Kidney (tissue), 14 donors: Measurements from ENCODE around the gene MAML2. TPM values are rescaled to one million over a fixed set of nuclear protein-coding genes. Genes with fewer than 3 reads are reported as not detected.

ENCODE experiments used
- DNase-seq, 5 donors: peaks; one replicate each; pipeline ENCODE4 v3.0.0-alpha.2; 2013 to 2020
- FAIRE-seq: peaks from 2 replicates; lab custom pipeline; 2012; peaks lifted over from hg19 to GRCh38; lab: Jason Lieb, UNC
- H3K27ac ChIP-seq, 2 donors: one replicate each; pipeline ENCODE4 v1.7.0; 2013; ENCODE audit warnings: low read depth in 2 of 2, low read length in 2 of 2, inconsistent platforms in 1 of 2
- H3K27me3 ChIP-seq: one replicate; pipeline ENCODE4 v1.7.1; 2013; ENCODE audit warnings: low read length, inconsistent platforms; ENCODE audit not compliant: control insufficient read depth, insufficient read depth
- H3K36me3 ChIP-seq, 3 donors: one replicate each; pipeline versions ENCODE4 v1.7.0 to v1.7.1; 2013; ENCODE audit warnings: low read length in 3 of 3, control low read depth in 1 of 3, inconsistent platforms in 1 of 3; ENCODE audit not compliant: insufficient read depth in 3 of 3, control insufficient read depth in 2 of 3
- H3K4me1 ChIP-seq, 3 donors: one replicate each; pipeline versions ENCODE4 v1.7.0 to v1.7.1; 2013; ENCODE audit warnings: low read length in 3 of 3, inconsistent platforms in 1 of 3, low read depth in 1 of 3; ENCODE audit not compliant: control insufficient read depth in 2 of 3, insufficient read depth in 2 of 3
- H3K4me3 ChIP-seq, 3 donors: one replicate each; pipeline versions ENCODE4 v1.7.0 to v1.8.1; 2013; ENCODE audit warnings: low read length in 3 of 3, control low read depth in 1 of 3, inconsistent platforms in 1 of 3
- H3K9ac ChIP-seq, 3 donors: one replicate each; pipeline versions ENCODE4 v1.7.0 to v1.7.1; 2013; ENCODE audit warnings: low read length in 3 of 3, control low read depth in 1 of 3, inconsistent platforms in 1 of 3
- H3K9me3 ChIP-seq, 3 donors: one replicate each; pipeline versions ENCODE4 v1.7.0 to v1.7.1; 2013; ENCODE audit warnings: low read length in 3 of 3, control low read depth in 1 of 3, inconsistent platforms in 1 of 3; ENCODE audit not compliant: control insufficient read depth in 2 of 3, insufficient read depth in 1 of 3
- intact Hi-C: fragments of 100-400 bp; cut with DNase I; formaldehyde crosslinking; loops from one replicate; pipeline ENCODE4 v1.11.1; 2022
- polyA plus RNA-seq: library from polyadenylated mRNA; stranded (reverse); fragments of 350-450 nt; fragmentation: Illumina TruSeq; extraction: RNeasy Lipid Tissue Mini Kit (QIAGEN cat#74804); gene quantifications from one replicate; pipeline ENCODE4 v1.2.3, GENCODE V29; 2014; ENCODE audit warnings: low read depth, low replicate concordance; ENCODE audit not compliant: insufficient read depth
- total RNA-seq: library from RNA; stranded (reverse); fragmentation: NEBNext Ultra II Directional; extraction: Animal tissue kit (Norgen Biotek cat#: 25700); gene quantifications from one replicate; pipeline ENCODE4 v1.2.1, GENCODE V29; 2021
- TF ChIP-seq, protein P1 (sequence below): IDR thresholded peaks from 3 replicates; pipeline ENCODE4 v1.5.1; 2012; ENCODE audit warnings: mild to moderate bottlenecking, moderate library complexity, borderline replicate concordance; ENCODE audit not compliant: insufficient read depth; ENCODE audit errors: extremely low read depth
- donor health status: control.
- donor health status: control.
- donor health status: control.
- donor health status: control.
- donor health status: control.
- donor health status: DM: yes; HTN: yes; CAD: no.
- donor health status: Normal renal cell carcinoma (clear cell type).

Gene MAML2
- total and polyA plus RNA-seq, 2 donors from 2014 or later: 4.9 to 32.3 TPM

DNA sequence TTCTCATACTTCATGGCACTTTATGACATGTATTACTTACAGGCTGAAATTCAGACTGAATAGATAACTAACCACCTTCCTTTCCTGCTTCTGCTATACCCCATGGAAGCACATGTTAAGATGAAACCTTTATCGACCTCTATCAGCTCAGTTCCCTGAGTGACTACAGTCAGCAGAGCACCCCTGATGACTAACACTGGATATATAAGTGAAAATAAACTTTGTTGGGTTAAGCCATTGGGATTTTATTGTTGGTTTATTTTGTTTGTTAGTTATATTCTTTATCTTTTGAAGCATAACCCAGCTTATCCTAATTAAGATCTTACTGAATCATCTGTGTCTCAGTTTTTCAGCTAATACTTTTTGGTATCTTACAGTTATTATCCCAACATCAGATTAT lies 23.0 kb upstream of the MAML2 start:
- no peak for FAIRE-seq
- Histone ChIP-seq H3K27me3 (no peaks in the 10 kb centered on the region), H3K27ac (no peak overlapping the region), H3K36me3 (peaks cover 0 to 4% (median 2%) of the 10 kb centered on the region in 3 donors), H3K4me1 (no peaks in the 10 kb centered on the region), H3K9ac (no peak overlapping the region), H3K4me3 (no peak overlapping the region), H3K9me3 (peaks cover 0 to 4% (median 0%) of the 10 kb centered on the region in 3 donors)
- DNase-seq: no peak
- TF ChIP-seq, protein P1, sequence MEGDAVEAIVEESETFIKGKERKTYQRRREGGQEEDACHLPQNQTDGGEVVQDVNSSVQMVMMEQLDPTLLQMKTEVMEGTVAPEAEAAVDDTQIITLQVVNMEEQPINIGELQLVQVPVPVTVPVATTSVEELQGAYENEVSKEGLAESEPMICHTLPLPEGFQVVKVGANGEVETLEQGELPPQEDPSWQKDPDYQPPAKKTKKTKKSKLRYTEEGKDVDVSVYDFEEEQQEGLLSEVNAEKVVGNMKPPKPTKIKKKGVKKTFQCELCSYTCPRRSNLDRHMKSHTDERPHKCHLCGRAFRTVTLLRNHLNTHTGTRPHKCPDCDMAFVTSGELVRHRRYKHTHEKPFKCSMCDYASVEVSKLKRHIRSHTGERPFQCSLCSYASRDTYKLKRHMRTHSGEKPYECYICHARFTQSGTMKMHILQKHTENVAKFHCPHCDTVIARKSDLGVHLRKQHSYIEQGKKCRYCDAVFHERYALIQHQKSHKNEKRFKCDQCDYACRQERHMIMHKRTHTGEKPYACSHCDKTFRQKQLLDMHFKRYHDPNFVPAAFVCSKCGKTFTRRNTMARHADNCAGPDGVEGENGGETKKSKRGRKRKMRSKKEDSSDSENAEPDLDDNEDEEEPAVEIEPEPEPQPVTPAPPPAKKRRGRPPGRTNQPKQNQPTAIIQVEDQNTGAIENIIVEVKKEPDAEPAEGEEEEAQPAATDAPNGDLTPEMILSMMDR: no peak
- intact Hi-C loops: no loop called here

DNA sequence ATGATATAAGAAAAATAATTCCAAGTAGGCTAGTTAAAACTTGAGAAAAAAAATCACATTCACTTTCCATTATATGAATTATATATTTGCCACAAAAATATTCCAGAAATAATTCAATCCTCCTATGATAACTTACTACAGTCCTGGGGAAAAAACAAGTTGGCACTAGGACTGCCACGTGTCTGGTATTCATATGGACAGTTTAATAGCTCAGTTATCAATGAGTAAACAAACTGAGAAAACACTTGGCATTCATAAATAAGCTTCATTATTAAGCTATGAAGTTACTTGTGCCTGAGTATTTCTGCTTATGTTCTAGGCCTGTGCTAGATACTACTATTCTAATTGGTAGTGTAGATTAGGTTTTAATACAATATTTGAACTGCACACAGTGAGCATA lies 22.5 kb upstream of the MAML2 start:
- Histone ChIP-seq H3K27me3 (no peaks in the 10 kb centered on the region), H3K9ac (no peak overlapping the region), H3K4me1 (no peaks in the 10 kb centered on the region), H3K36me3 (peaks cover 3 to 4% (median 4%) of the 10 kb centered on the region in 3 donors), H3K4me3 (no peak overlapping the region), H3K27ac (no peak overlapping the region), H3K9me3 (peaks cover 0 to 4% (median 0%) of the 10 kb centered on the region in 3 donors)
- TF ChIP-seq, protein P1: no peak
- intact Hi-C loops: no loop called here
- no peak for FAIRE-seq
- no peak for DNase-seq

DNA sequence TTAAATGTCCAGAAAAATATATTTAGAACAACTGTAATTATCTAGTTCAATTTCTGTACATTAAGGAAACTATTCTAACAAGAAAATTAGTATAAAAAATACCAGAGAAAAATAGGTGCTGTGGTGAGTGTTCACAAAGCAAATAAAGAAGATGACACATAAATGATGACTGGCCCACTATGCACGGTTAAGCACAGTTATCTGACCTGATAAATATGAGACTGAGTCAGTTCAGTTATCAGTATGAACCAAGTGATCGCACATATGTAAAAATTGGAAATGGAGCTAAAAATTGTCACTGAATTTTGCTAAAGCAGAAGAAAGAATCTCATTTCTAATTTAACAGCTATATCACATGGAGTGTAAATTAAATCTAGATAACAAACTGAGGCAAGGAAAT lies 18.8 kb upstream of the MAML2 start:
- Histone ChIP-seq H3K4me3 (no peak overlapping the region), H3K9ac (no peak overlapping the region), H3K36me3 (peaks cover 0 to 12% (median 6%) of the 10 kb centered on the region in 3 donors), H3K9me3 (no peaks in the 10 kb centered on the region), H3K4me1 (no peaks in the 10 kb centered on the region), H3K27me3 (no peaks in the 10 kb centered on the region), H3K27ac (no peak overlapping the region)
- no peak for DNase-seq
- intact Hi-C loops: no loop called here
- FAIRE-seq: no peak
- TF ChIP-seq, protein P1: no peak

DNA sequence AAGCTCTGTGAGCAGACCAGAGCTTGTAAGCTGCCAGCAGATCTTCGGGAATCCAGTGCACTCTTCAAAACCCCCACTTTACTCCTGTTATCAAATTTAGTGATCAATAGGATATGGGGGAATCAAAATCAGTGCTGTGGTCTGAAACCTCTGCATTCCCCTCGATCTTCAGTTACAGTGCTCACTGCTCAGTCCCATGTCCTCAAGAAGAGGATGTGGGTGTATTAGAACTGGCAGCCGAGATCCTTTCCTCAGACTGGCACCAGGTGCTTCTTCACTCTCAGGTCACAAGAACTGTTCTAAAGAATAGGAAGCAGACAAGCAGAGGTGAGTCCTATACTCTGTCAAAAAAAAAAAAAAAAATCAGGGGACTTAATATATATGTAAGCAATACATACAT lies 15.3 kb upstream of the MAML2 start:
- no peak overlapping the region for H3K9ac ChIP-seq
- no peak for FAIRE-seq
- DNase-seq: no peak
- H3K36me3 ChIP-seq: peaks cover 3 to 12% (median 8%) of the 10 kb centered on the region in 3 donors
- no peaks in the 10 kb centered on the region for H3K27me3 ChIP-seq
- intact Hi-C loops: no loop called here
- H3K27ac ChIP-seq: no peak overlapping the region
- H3K9me3 ChIP-seq: no peaks in the 10 kb centered on the region
- TF ChIP-seq, protein P1: no peak
- no peaks in the 10 kb centered on the region for H3K4me1 ChIP-seq
- H3K4me3 ChIP-seq: no peak overlapping the region
